ENCODE results near the gene SAYSD1.

SAYSD1 gene

GRCh38 chr6:39107641-39108040 lies 7.3 kb downstream of the SAYSD1 start:
- FAIRE-seq = no peak

- no peak for FAIRE-seq
Observed at GRCh38 chr6:39107034-39107433, 8.0 kb downstream of the SAYSD1 start.

- FAIRE-seq = no peak
Observed at GRCh38 chr6:39104528-39104927, 10.5 kb downstream of the SAYSD1 start.

GRCh38 chr6:39102821-39103136 lies 12.2 kb downstream of the SAYSD1 start:
- no peak for FAIRE-seq

GRCh38 chr6:39102071-39102820 lies 12.7 kb downstream of the SAYSD1 start:
- no peak for FAIRE-seq

GRCh38 chr6:39100358-39100757 lies 14.6 kb downstream of the SAYSD1 start:
- FAIRE-seq = no peak

- FAIRE-seq = no peak
Observed at GRCh38 chr6:39095578-39095977, 19.4 kb downstream of the SAYSD1 start.

GRCh38 chr6:39093149-39093708 lies 21.8 kb downstream of the SAYSD1 start:
- no peak for FAIRE-seq

GRCh38 chr6:39092124-39092523 lies 22.9 kb downstream of the SAYSD1 start:
- FAIRE-seq = no peak

GRCh38 chr6:39091220-39091619 lies 23.8 kb downstream of the SAYSD1 start:
- no peak for FAIRE-seq

- no peak for FAIRE-seq
Observed at GRCh38 chr6:39090036-39090435, 24.9 kb downstream of the SAYSD1 start.

- FAIRE-seq = peak; percentile 35
Observed at GRCh38 chr6:39088331-39088730, 26.7 kb downstream of the SAYSD1 start.

GRCh38 chr6:39087197-39087596 lies 27.8 kb downstream of the SAYSD1 start:
- FAIRE-seq = no peak

GRCh38 chr6:39086711-39087110 lies 28.3 kb downstream of the SAYSD1 start:
- FAIRE-seq = no peak

- no peak for FAIRE-seq
Observed at GRCh38 chr6:39086294-39086693, 28.7 kb downstream of the SAYSD1 start.

GRCh38 chr6:39085129-39085797 lies 29.7 kb downstream of the SAYSD1 start:
- no peak for FAIRE-seq

GRCh38 chr6:39084506-39084905 lies 30.5 kb downstream of the SAYSD1 start:
- no peak for FAIRE-seq

GRCh38 chr6:39083231-39083634 lies 31.8 kb downstream of the SAYSD1 start:
- no peak for FAIRE-seq

GRCh38 chr6:39082310-39082709 lies 32.7 kb downstream of the SAYSD1 start:
- no peak for FAIRE-seq

- FAIRE-seq = no peak
Observed at GRCh38 chr6:39080246-39080875, 34.6 kb downstream of the SAYSD1 start.

GRCh38 chr6:39079197-39080125 lies 35.5 kb downstream of the SAYSD1 start:
- no peak for FAIRE-seq

- no peak for FAIRE-seq
Observed at GRCh38 chr6:39078695-39079094, 36.3 kb downstream of the SAYSD1 start.
